ENCODE results near the gene NDUFB2.
"Not testable (repeated sequence)": the region's sequence is repeated elsewhere in the genome, so short reads cannot be mapped to it uniquely, and the experiment has no call there.

Gene NDUFB2

GRCh38 chr7:140693849-140694248 is 2.7 kb upstream of the NDUFB2 start:
- not testable (repeated sequence) for ATAC-seq

GRCh38 chr7:140694592-140694991 is 1.9 kb upstream of the NDUFB2 start:
- no peak for ATAC-seq

- ATAC-seq, result no peak
These were observed 1.1 kb upstream of the NDUFB2 start for GRCh38 chr7:140695381-140695780.

- peak; percentile 4 to 6 for ATAC-seq
These were observed 356 bp upstream of the NDUFB2 start for GRCh38 chr7:140696024-140696679.

- no peak for ATAC-seq
These were observed 1.1 kb downstream of the NDUFB2 start for GRCh38 chr7:140697447-140698143.

GRCh38 chr7:140698477-140698876 is 2.0 kb downstream of the NDUFB2 start:
- no peak for ATAC-seq

GRCh38 chr7:140702774-140703173 is 6.3 kb downstream of the NDUFB2 start:
- ATAC-seq, result no peak

GRCh38 chr7:140704205-140704604 is 7.7 kb downstream of the NDUFB2 start:
- no peak for ATAC-seq

GRCh38 chr7:140707132-140707531 is 10.6 kb downstream of the NDUFB2 start:
- ATAC-seq, result no peak

GRCh38 chr7:140708764-140709163 is 12.3 kb downstream of the NDUFB2 start:
- ATAC-seq, result not testable (repeated sequence)

GRCh38 chr7:140712392-140712791 is 15.9 kb downstream of the NDUFB2 start:
- not testable (repeated sequence) for ATAC-seq

- ATAC-seq, result no peak
These were observed 18.0 kb downstream of the NDUFB2 start for GRCh38 chr7:140714331-140715040.

- ATAC-seq, result no peak
These were observed 23.2 kb downstream of the NDUFB2 start for GRCh38 chr7:140719721-140720120.

GRCh38 chr7:140722254-140722653 is 25.7 kb downstream of the NDUFB2 start:
- no peak for ATAC-seq

- ATAC-seq, result peak; percentile 67 to 75
These were observed 26.5 kb downstream of the NDUFB2 start for GRCh38 chr7:140723006-140723405.

GRCh38 chr7:140723574-140723973 is 27.1 kb downstream of the NDUFB2 start:
- no peak for ATAC-seq

GRCh38 chr7:140724706-140725105 is 28.2 kb downstream of the NDUFB2 start:
- no peak for ATAC-seq

- ATAC-seq, result no peak
These were observed 29.8 kb downstream of the NDUFB2 start for GRCh38 chr7:140726281-140726680.

GRCh38 chr7:140732416-140732815 is 35.9 kb downstream of the NDUFB2 start:
- ATAC-seq, result no peak

GRCh38 chr7:140734096-140734495 is 37.6 kb downstream of the NDUFB2 start:
- no peak for ATAC-seq

GRCh38 chr7:140734729-140735128 is 38.2 kb downstream of the NDUFB2 start:
- no peak for ATAC-seq

GRCh38 chr7:140738280-140738679 is 41.8 kb downstream of the NDUFB2 start:
- no peak for ATAC-seq

GRCh38 chr7:140743255-140743654 is 46.7 kb downstream of the NDUFB2 start:
- ATAC-seq, result not testable (repeated sequence)

- no peak for ATAC-seq
These were observed 47.5 kb downstream of the NDUFB2 start for GRCh38 chr7:140744005-140744404.

Data from activated CD4-positive, CD25-positive, alpha-beta regulatory T cell treated with anti-CD3 and anti-CD28 coated beads, Interleukin-2, amount 50 U/mL, for 24 hours (primary cell).